ENCODE data around the gene EDN2. TPM values are rescaled to one million over a fixed set of nuclear protein-coding genes. Genes with fewer than 3 reads are reported as not detected.

Gene EDN2
- total RNA-seq, 1 donor from 2014 or later: 5.1 TPM

DNA sequence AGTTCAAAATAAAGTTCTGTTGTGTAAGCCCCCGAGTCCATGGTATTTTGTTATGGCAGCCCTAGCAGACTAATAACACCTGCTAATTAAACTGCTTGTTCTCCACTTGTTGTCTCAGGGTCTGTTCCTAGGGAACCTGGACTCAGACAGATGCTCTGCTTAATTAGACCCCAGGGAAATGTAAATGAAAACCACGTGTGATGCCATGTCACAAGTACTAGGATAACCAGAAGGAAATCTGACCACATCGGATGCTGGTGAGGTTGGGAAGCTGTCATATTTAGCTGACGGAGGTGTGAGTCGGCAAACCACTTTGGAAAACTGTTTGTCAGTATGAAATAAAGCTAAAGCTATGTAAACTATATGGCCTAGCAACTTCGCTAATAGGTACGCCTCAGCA lies 19.6 kb downstream of the EDN2 start:
- no peak for DNase-seq

DNA sequence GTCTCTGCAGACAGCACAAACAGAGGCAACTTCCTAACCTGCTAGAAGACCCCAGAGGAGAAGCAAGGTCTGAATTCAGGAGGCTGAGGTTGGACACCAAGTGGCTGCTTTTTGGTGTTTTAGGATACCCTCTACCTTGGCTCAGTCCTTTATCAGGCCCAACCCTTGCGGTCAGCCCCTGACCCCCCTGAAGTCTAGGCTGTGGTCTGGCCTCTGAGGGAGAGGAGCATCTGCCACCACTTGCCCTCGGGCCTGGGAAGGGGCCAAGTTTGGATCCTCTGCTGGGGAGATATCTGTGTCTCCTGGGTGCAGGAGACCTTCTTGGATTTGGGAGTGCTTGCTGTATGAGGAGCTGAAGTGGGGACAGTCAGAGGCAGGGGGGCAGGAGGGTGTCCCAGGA lies 21.0 kb downstream of the EDN2 start:
- DNase-seq: no peak

DNA sequence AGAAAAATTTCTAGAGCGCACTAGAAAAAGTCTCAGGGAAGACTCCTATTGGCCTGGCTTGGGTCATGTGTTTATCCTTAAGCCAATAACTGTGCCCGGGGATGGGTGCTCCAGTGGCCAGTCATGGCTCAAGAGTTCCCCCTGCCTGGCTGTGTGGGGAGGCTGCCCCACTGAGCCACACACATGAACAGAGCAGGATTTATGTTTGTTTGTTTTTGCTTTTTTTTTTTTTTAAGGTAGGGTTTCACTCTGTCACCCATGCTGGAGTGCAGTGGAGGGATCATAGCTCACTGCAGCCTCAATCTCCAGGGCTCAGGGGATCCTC lies 21.8 kb downstream of the EDN2 start:
- DNase-seq: no peak

DNA sequence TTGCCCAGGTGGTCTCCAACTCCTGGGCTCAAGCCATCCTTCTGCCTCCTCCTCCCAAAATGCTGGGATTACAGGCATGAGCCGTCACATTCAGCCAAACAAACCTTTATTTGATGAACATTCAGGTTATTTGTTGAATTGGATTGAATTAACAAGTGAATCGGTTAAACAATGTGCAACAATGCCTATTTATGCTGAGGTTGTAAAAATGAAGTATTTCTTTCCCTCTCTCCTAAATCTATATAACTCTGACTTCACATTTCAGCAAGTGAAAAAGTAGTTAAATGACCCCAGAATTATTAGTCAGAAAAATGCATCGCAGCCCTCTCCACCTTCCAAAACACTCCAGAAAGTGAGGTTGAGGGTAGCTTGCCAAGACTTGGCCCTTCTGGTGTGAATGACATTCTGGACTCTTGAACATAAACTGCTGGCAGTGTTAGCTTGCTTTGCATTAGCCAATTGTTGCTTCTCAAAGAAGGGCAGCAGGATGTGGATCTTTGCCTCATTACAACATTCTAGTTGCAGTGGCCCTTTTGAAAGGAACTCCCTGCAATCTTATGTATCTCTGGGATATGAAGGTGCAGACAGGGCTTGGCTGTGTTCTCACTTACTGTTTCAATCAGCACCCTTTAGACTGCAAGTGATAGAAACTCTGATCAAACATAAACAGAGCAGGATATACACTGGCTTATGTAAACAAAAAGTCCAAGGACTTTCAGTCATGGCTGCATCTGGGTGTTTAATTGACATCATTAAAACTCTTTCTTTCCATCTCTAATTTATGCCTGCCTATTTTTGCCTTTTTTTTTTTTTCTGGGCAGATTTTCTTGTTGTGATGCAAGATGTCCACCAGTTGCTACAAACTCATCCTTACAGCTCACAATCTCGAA lies 22.4 kb downstream of the EDN2 start:
- DNase-seq: peak; percentile 66

DNA sequence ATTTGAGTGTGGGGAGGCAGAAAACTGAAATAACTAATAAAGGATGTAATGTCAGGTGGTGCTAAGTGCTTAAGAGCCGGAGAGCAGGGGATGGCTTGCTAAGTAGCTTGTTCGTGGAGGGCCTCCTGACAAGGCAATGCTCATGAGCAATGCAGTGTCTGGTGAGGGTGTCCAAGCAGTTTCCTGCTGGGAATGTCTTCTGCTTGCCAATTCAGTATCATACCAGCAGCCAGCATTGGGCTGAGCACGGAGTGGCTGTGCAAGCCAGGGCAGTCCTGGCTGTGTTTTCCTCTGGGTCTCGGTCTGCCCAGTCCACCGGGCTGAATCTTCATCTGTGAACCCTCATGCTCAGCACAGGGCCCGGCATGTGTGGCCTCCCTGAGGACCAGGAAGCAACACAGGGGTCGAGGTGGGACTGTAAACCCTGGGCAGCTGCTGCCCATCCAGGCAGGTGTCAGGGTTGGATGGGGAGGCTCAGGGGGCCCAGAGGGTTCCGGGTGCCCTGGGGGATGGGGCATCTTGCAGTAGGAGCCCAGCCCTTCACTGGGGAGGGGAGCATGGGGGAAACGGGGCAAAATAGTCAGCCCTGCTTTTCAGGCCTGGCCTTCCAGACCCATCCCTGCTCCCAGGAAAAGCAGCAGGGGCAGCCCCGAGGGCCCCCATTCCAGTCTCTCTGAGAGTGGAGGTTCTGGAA lies 27.5 kb downstream of the EDN2 start:
- DNase-seq: no peak

DNA sequence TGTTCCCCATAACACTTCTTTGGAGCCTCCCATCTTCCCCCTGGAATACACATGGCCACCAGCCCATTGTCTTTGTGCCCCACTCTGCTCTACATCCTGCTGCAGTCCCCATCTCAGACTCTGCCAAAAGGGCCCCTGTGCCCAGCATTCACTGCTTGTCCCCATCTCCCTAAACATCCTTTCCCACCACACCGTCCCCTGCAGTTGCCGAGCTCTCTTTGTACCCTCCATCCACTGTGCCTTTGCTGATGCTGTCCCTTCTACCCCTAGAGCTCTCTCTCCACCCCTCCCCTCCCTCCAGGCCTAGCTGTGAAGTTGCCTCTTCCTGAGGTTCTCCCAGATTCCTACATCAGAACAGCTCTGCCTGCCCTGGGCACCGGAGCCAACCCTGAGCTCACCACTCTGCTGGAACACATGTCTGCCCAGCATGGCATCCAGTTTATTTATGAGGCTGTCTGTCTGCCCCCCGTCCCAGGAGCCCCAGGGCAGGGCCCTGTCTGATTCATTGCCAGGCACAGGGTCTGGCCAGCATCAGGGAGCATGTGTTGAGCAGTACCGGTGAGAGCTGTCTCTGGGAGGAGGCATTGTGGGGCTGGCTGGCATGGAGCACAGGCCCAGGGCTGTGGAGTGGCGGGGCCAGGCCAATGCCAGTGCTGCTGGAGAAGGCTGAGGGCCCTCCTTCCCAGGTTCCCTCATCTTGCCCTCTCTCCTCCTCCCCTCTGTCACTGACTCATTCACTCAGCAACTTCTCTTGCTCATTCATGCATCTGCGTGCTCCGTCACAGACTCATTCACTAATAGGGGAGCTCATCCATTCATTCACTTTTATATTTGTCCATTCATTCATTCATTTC lies 28.8 kb downstream of the EDN2 start:
- DNase-seq: peak; percentile 74

DNA sequence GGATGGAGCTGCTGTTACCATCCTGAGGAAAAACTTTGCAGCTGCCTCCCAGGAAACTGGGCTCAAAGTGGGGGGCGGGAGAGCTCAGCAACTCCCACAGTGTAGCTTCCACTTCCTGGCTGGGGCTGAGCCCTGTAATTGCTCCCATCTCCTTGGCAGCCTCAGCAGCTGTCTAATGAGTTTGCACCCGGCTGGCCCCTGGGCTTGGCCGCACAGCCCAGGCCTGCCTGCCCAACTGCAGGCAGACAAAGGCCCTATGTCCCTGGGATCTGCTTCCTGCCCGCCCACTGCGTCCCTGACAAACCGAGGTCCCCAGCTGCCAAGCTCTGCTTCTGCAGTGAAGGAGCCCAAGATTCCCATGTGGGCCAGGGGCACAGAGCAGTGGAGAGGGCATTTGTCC lies 30.1 kb downstream of the EDN2 start:
- DNase-seq: peak; percentile 91

DNA sequence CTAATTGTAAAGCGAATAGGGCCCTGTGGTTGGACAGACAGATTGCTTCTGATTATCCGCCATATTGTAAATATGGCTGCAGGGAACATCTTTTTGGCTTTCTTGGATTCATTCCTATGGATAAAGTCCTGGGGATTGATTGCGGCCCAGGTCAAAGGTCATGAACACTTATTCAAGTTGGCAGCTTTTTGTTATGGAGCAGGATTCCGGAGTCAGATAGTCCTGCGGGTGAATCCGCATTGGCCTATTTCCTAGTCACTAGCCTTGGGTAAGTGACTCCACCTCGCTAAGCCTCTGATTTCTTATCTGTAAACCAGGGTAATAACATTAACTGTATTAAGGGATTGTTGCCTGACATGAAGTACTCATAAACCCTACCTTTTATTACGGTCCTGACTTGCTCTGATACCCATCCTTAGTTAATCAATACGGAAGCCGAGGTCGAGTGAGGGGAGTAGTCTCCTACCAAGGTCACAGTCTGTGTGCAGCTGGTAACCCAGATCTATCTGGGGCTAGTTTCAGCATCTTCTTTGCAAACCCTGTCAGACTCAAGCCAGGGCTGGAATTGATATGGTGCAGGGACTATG lies 31.7 kb downstream of the EDN2 start:
- DNase-seq: no peak

DNA sequence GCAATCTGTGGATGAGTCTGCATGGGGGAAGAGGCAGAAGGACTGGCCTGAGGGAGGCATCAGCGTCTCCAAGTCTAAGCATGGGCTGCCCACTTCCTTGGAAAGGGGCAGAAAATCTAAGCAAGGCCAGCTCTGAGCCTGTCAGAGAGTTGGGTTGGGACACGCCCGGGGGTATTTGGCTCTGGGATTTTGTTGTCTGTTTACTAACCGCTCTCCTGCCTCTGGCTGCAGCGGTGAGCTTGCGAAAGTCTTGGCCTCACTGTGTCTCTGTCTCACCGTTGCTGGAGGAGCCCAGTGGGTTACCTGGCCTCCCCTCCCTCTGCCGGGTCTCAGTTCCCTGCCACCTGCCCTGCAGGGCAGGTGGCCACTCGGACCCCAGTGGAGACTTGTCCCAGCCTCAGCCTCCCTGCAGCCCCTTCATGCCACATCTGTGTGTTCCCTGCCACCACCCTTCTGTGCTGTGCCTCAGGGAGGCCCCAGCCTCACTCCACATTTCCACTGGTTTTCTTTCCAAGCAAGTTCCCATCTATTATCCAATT lies 33.7 kb downstream of the EDN2 start:
- DNase-seq: no peak

DNA sequence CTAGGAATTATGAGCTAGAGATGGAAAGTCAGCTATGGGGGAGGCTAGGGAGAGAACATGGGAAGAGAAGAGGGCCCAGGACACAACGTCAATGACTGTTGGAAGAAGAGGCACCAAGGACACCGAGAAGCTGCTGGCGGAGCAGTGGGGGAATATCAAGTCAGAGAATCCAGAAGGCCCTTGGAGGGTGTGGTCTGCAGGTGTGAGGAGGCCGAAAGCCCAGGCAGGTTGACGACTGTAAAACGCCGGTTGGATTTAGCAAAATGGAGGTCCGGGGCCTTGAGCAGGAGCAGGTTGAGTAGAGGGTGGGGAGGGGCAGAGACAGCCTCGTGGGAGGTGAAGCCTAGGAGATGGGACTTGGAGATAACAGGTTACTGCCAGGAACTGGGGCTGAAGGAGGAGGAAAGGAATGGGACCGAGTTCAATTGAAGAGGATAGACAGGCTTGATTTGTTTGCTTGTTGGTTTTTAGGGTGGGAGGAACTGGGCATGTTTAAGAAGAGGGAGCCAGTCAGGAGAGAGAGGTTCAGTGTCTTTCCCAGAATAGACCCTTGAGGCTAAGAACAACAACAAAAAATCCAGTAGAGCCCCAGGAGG lies 35.1 kb downstream of the EDN2 start:
- DNase-seq: no peak

DNA sequence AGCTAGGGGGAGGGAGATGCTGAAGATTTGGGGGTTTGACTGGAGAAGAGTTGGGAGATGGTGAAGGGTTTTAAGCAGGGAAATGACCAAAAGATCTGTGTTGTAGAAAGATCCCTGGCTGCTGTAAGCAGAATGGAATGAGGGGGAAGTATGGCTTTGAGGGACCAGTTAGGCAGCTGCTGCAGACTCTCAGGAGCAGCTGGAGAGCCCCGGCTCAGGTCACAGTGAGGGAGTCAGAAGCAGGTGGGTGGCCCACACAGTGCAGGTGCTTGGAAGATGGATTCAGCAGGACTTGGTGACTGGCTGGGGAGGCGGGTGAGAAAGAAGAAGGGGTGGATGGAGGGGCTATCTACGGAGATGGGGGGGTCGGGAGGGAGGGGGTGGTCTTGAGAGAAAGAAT lies 35.7 kb downstream of the EDN2 start:
- DNase-seq: peak; percentile 73

DNA sequence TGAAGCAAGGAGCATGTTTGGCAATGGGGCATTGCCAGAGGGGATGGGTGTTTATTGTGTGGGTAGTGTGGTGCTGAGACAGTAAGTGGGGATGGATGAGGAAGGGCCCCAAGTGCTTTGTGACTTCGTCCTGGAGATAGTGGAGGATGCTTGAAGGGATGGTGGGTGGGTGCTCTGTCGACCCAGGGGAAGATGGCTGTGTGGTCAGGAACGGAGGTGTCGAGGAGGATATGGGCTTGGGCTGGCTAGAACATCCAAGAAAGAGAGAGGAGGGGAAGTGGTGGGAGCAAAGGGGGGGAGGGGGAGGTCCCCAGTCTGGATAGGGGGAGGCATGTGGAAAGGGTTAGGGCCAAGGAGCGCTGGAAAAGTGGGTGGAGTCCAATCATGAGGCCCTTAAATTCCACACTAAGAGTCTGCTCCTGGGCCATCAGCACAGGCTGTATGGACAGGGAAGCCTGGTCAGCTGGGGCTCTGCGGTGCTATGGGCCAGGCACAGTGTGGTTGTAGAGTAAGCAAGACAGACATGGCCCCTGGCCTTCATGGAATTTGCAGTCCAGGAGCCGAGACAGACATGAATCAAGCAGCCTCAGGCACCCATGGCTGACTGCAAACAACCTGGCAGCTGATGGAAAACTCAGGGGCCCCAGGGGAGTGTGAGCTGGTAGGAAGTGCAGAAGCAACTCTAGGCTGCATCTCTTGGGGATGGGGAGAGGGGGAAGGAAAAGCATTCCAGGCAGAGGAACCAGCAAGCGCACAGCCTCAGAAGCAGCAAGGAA lies 36.3 kb downstream of the EDN2 start:
- DNase-seq: no peak

DNA sequence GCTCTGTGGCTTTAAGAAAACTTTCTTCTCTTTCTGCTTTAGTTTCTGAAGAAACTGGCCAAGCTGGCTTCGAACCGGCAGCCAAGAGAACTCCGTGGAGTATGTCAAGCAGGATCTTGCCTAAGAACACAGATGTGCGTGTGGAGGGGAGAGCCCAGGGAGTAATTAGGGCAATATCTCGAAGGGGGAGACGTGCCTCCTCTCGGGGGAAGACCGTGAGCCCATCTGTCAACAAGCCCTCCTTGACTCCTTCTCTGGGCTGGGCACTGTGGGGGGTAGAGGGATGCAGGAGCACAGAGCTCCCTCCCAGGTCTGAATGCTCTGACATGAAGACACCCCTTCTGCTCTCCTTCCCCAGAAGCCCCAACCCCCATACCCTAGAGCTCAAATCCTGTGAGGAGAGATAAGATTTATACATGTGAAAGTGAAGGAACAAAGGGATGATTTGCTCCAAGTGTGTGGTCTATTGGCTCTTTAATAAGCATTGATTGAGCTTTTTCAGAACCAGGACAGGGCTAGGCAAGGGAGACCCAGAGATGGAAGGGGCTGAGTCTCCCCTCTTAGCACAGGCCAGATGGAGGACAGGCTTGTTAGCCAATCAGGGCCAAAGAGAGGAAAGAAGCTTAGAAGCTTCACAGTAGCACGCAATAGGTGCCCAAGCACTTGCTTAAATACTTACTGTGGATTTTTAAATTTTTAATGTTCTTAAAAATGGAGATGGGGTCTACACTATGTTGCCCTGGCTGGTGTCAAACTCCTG lies 37.5 kb downstream of the EDN2 start:
- DNase-seq: no peak

DNA sequence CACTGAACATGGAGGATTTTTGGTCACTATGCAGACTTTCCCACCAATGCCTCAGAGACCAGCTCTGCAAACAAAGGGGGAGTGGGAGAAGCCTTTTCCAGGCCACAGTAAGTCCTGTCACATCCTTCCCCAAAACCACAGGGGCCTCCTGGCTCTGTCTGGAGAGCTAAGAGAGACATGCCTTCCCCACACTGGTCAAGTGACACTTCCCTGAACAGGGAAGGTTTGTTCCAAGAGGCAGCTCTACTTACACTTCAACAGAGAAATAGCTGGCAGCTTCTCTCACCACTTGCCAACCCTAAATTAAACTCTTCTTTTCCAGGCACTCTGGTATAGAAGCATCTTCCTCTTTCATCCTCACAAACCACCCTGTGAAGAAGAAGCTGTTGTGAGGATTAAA lies 39.7 kb downstream of the EDN2 start:
- DNase-seq: no peak

DNA sequence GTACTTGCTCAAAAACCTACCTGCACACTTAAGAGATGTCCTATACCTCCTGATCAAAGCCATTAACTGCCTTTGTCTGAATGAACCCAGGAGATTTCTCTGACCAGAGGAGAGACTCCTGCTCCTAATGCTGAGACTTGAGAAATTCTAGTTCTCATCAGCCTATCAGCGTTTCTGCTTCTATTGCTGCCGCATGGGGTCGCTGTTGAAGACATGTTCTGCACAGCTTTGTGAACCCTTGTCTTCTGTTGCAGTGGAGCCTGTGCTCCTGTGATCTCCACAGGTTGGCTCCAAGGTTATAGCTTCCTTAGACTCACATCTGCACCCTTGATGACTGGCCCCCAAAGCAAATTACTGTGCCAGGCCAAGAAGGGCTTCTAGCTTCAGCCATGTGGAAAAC lies 40.2 kb downstream of the EDN2 start:
- DNase-seq: no peak

DNA sequence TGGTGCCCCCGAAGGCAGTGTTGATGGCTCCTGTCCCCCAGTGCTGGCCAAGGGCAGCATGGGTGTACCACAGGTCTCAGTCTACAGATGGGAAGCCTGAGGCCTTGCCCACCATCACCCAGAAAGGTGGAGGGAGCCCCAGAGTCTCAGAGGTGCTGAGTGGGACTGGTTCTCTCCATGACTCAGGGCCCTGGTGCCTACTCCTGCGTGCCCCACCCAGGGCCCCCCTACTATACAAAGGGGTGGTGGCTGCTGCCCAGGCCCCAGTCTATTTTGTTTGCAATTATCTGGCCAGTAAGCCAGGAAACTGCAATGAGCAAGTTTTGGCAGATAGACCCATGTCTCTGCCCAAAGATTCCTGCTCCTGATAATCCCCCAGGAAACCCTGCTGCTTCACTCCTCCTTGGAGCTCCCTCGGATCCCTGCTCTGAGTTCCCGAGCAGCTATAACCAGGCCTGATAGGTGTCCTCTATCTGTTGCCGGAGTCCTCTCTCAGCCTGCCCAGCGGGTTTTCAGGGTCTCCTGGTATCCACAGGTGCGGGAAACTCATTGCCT lies 41.7 kb downstream of the EDN2 start:
- no peak for DNase-seq

DNA sequence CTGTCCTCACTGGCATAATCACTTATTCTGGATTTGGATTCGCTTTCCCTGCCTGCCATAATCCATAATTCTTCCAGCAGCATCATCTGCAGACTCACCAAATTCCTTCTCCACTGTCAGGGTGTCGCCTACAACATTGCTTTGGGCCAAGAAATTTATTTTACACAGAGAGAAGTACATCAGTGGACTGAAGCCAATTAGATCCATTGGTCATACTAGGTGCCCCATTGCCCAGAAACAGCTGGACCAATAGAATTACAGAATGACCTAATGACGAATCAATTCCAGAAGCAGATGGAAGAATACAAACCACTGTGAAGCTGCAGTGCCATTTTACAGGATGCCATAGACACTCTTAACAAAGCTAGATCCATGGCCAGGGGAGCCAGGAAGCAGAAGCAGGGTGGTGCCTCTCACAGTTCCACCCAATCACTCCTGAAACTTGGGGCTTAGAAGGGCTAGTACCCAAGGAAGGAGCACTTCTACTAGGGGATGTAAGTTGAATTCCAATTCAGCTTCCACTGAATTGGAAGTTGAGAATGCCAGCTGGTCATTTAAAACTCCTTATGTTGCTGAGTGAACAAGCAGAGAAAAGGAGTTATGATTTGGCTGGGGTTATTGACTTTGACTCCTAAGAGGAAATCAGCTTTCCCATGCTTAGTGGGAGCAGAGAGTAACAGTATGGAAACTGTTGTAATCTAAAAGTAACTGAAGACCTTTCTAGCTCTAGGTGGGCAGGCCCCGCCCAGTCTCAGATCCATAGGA lies 44.0 kb downstream of the EDN2 start:
- no peak for DNase-seq

DNA sequence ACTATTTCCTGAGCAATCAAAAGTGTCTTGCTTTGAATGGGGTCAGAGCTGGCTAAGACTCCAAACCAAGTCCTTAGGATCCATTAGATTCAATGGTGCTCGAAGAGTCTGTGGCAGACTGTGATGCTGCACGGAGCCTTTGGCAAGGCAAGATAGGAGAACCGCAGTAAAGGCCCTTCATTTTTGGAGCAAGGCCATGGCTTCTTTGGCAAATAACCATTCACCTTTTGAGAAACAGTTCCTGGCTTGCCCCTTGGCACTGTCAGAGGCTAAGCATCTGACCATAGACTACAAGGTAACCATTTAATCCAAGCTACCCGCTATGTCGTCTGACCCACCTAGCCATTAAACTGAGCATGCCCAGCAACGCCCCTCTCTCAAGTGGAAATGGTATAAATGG lies 45.2 kb downstream of the EDN2 start:
- DNase-seq: no peak

DNA sequence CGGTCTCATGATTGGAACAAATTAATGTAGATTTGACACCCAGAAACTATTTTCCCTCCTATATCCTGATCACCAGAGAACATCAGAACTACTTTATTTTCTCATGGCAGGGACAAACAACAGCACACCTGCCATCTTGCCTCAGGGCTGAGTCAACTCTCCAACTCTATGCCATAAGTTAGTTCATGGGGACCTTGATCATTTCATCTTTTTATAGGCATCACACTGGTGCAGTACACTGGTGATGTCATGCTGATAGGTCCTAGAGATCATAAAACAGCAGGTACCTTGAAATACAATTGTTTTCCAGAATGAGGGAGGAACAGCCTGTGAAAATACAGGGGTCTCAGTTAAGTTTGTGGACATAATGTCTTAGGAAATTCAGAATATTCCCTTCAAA lies 45.8 kb downstream of the EDN2 start:
- no peak for DNase-seq
